Spleen (tissue), 7 donors: ENCODE data around the gene PAPPA.

Source experiments
- POLR2AphosphoS5 ChIP-seq, 3 donors: sonication (generic); formaldehyde crosslinking; IDR thresholded peaks; one replicate each; pipeline ENCODE4 v1.5.1; 2017; ENCODE audit warnings: antibody characterized with exemption in 3 of 3
- TF ChIP-seq, protein P1 (sequence below), 11 experiments: fragments of 200-600 bp in 7 of 11; fragments of 450-650 bp in 4 of 11; sonication (generic) in 4 of 11; IDR thresholded peaks in 8 of 11; conservative IDR thresholded peaks in 3 of 11; 1 replicate in 7 of 11; 2 replicates in 4 of 11; pipeline versions ENCODE4 v1.4.0 to v1.8.0; 2016 to 2021; ENCODE audit warnings: antibody characterized with exemption in 11 of 11, inconsistent platforms in 4 of 11, mild to moderate bottlenecking in 1 of 11
- donor health status: DM: no; HTN: no; CAD: no; lungs with moderate emphysema.
- donor health status: DM: no; HTN: no; CAD: no.
- donor health status: DM: no; HTN: no; CAD: no.

DNA sequence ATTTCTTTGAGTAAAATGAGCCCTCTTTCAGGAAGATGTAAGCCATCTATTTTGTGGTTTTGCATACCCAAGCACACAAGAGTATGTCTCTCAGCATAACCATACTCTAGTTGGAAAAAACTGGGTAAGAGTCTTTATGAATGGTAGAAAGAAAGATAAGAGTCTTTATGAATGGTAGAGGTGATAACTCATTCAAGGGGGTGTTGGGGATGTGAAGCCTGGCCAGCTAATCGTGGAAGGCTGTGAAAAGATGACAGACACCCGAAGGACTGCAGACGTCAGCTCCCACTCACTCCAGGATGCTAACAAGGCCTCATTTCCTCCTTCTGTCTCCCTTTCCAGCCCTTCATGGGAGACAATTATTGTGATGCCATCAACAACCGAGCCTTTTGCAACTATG, 228.5 kb downstream of the PAPPA start:
- TF ChIP-seq, protein P1, sequence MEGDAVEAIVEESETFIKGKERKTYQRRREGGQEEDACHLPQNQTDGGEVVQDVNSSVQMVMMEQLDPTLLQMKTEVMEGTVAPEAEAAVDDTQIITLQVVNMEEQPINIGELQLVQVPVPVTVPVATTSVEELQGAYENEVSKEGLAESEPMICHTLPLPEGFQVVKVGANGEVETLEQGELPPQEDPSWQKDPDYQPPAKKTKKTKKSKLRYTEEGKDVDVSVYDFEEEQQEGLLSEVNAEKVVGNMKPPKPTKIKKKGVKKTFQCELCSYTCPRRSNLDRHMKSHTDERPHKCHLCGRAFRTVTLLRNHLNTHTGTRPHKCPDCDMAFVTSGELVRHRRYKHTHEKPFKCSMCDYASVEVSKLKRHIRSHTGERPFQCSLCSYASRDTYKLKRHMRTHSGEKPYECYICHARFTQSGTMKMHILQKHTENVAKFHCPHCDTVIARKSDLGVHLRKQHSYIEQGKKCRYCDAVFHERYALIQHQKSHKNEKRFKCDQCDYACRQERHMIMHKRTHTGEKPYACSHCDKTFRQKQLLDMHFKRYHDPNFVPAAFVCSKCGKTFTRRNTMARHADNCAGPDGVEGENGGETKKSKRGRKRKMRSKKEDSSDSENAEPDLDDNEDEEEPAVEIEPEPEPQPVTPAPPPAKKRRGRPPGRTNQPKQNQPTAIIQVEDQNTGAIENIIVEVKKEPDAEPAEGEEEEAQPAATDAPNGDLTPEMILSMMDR (IDR thresholded peaks at IDR 0.05 in 8 of 11, conservative IDR thresholded peaks at IDR 0.05 in 3 of 11), result no peak
- no peak for TF ChIP-seq POLR2AphosphoS5 (IDR thresholded peaks at IDR 0.05)
